Lower leg skin (tissue), 4 donors: ENCODE measurements around the gene ANKRD13C. TPM values are rescaled to one million over a fixed set of nuclear protein-coding genes. Genes with fewer than 3 reads are reported as not detected.

ENCODE experiments used
- DNase-seq, 2 donors: peaks; one replicate each; pipeline ENCODE4 v3.0.0-alpha.2; 2019; ENCODE audit warnings: low spot score in 2 of 2
- H3K4me3 ChIP-seq: fragments of 200-600 bp; sonication (generic); 2 replicates; pipeline ENCODE4 v1.5.1; 2017; ENCODE audit warnings: mild to moderate bottlenecking, low read depth; ENCODE audit not compliant: poor library complexity, severe bottlenecking
- POLR2A ChIP-seq, 2 donors: fragments of 450-650 bp; IDR thresholded peaks; one replicate each; pipeline ENCODE4 v1.6.1; 2016 to 2017; ENCODE audit warnings: antibody characterized with exemption in 2 of 2, mild to moderate bottlenecking in 1 of 2, moderate library complexity in 1 of 2
- WGBS, 2 donors: methylation state at CpG; one replicate each; pipeline ENCODE4 v1.1.5; 2018; 5-methylcytosine and 5-hydroxymethylcytosine counted together
- intact Hi-C: fragments of 100-400 bp; cut with DNase I; formaldehyde crosslinking; loops from one replicate; pipeline ENCODE4 v1.15.0; 2023; ENCODE audit warnings: low total_unique reads
- total RNA-seq, 4 donors: library from RNA; depleted of rRNA; stranded (reverse); fragments of >200 nt; gene quantifications; one replicate each; pipeline ENCODE4 v1.1.0, GENCODE V29; 2016
- TF ChIP-seq, protein P1 (sequence below), 3 donors: fragments of 450-650 bp; IDR thresholded peaks; one replicate each; pipeline ENCODE4 v1.5.1; 2016; ENCODE audit warnings: antibody characterized with exemption in 3 of 3, mild to moderate bottlenecking in 3 of 3, moderate library complexity in 2 of 3

The ANKRD13C gene
- total RNA-seq, 4 donors from 2014 or later: 30.6 to 35.0 (median 31.5) TPM

DNA sequence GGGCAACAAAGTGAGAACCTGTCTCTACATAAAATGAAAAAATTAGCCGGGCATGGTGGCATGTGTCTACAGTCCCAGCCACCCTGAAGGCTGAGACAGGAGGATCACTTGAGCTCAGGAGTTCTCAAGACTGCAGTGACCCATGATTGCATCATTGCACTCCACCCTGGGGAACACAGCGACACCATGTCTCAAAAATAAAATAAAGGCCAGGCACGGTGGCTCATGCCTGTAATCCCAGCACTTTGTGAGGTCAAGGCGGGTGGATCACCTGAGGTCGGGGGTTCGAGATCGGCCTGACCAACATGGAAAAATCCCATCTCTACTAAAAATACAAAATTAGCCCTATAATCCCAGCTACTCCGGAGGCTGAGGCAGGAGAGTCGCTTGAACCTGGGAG lies 20.1 kb downstream of the ANKRD13C start:
- intact Hi-C loops: no loop called here

DNA sequence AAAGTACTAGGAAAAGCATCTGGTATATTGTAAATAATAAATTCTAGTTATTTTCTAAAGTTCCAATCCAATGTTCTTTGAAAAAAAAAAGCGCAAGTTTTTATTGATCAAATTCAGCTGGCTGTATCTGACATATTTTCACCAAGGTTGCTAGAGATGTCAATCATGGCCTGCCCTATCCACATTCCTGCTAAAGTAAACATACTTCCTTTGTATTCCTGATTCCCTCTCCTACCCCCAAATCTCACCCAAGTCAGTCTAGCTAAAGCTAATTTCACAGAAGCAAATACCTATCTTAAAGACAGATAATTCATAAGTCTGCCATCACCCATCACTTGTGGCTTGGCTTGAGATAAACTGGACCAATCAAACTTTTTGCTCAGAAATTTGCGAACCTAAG lies 21.3 kb downstream of the ANKRD13C start:
- WGBS, 2 donors: 97 to 99% methylated on average over 2 of the region's 2 CpGs
- no peak for TF ChIP-seq POLR2A (IDR thresholded peaks at IDR 0.05)
- TF ChIP-seq, protein P1, sequence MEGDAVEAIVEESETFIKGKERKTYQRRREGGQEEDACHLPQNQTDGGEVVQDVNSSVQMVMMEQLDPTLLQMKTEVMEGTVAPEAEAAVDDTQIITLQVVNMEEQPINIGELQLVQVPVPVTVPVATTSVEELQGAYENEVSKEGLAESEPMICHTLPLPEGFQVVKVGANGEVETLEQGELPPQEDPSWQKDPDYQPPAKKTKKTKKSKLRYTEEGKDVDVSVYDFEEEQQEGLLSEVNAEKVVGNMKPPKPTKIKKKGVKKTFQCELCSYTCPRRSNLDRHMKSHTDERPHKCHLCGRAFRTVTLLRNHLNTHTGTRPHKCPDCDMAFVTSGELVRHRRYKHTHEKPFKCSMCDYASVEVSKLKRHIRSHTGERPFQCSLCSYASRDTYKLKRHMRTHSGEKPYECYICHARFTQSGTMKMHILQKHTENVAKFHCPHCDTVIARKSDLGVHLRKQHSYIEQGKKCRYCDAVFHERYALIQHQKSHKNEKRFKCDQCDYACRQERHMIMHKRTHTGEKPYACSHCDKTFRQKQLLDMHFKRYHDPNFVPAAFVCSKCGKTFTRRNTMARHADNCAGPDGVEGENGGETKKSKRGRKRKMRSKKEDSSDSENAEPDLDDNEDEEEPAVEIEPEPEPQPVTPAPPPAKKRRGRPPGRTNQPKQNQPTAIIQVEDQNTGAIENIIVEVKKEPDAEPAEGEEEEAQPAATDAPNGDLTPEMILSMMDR (IDR thresholded peaks at IDR 0.05): no peak
- H3K4me3 ChIP-seq: no peak overlapping the region
- intact Hi-C loops: no loop called here
- no peak for DNase-seq

More for the DNA sequence above, 20.1 kb downstream of the ANKRD13C start:
- no peak overlapping the region for H3K4me3 ChIP-seq
- no peak for TF ChIP-seq POLR2A (IDR thresholded peaks at IDR 0.05)
- TF ChIP-seq, protein P1 (IDR thresholded peaks at IDR 0.05): no peak
- DNase-seq: no peak
- WGBS, 2 donors: 95 to 97% methylated on average over 9 of the region's 9 CpGs

DNA sequence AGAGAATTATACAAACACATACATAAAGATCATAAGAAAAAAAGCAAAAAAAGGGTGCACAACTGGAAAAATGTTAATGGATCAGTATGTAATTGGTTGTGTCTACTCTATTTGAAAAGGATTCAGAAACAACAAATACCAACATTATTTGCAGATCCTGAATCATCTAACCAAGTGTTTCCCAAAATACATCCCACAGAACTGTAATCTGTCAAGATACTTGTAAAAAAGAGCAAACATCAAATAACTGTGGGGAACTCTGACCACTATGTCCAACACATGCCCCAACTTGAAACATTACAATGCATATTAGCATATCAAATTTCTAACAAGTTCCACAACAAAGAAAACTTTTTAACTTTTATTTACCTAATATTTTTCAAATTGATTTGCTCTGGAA lies 22.6 kb downstream of the ANKRD13C start:
- H3K4me3 ChIP-seq: no peak overlapping the region
- TF ChIP-seq, protein P1 (IDR thresholded peaks at IDR 0.05): no peak
- no peak for TF ChIP-seq POLR2A (IDR thresholded peaks at IDR 0.05)
- DNase-seq: no peak
- intact Hi-C loops: no loop called here

DNA sequence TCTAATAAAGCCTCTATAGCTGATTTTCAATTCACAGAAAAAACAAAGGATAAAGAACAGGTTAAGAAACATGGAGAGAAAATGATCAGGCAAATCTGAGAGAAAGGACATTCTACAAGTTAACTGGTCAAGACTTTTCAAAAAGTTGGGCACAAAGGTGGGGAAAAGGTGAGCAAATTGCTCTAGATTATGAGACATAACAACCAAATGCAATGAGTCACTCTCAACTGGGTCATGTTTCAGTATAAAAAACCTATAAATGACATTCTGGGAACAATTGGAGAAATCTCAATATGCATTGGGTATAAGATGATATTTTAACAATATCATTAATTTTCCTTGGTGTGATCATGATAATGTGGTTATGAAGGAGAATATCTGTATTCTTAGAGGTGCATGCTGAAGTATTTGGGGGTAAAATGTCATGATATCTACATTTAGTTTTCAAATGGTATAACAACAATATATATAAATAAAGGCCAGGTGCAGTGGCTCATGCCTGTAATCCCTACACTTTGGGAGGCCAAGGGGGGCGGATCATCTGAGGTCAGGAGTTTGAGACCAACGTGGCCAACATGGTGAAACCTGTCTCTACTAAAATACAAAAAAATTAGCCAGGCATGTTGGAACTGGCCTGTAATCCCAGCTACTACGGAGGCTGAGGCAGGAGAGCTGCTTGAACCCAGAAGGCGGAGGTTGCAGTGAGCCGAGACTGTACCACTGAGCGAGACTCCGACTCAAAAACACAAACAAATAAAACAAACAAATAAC lies 27.0 kb downstream of the ANKRD13C start:
- WGBS, 2 donors: 83 to 91% methylated on average over 7 of the region's 7 CpGs
- DNase-seq: no peak
- TF ChIP-seq, protein P1 (IDR thresholded peaks at IDR 0.05): no peak
- TF ChIP-seq POLR2A (IDR thresholded peaks at IDR 0.05): no peak
- intact Hi-C loops: no loop called here
- no peak overlapping the region for H3K4me3 ChIP-seq

DNA sequence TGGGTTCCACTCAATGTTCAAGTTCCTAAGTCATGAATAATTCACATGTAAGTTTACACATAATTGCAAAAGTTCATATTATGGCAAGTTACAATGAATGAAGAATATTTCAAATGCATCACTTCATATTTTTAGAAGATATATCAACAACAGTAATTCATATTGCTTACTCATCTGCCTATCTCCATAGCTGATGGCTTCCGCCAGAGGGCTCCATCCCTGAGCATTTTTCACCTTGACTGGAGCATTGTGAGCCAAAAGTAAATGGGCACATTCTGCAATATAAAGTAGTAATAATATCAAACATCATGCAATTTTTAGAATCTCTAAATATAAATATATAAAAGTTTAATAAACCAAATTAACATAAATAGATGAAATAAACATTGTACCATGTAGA lies 29.8 kb downstream of the ANKRD13C start:
- TF ChIP-seq, protein P1 (IDR thresholded peaks at IDR 0.05): no peak
- TF ChIP-seq POLR2A (IDR thresholded peaks at IDR 0.05): no peak
- WGBS, 2 donors: 97 to 98% methylated on average over 1 of the region's 1 CpG
- no peak for DNase-seq
- no peak overlapping the region for H3K4me3 ChIP-seq
- intact Hi-C loops: no loop called here

DNA sequence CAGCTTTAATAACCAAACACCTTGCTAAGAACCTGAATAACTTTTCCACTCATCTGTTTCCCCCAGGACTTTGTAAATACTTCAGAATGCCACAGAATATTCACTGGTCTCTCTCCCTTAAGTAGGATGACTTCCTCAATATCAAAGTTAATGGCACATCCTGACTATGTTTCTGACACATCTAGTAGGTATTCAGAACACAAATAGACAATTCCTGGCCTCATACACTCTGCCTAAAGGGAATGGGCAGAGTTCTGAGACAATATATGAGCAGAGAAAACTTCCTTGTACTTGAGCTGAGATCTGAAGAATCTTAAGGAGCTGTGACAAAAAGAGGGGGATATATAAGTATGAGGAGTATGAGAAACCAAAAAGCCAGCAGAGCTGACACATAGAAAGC lies 34.8 kb downstream of the ANKRD13C start:
- intact Hi-C loops: no loop called here
- TF ChIP-seq, protein P1 (IDR thresholded peaks at IDR 0.05): no peak
- no peak for TF ChIP-seq POLR2A (IDR thresholded peaks at IDR 0.05)
- no peak overlapping the region for H3K4me3 ChIP-seq
- DNase-seq: no peak
